MCF 10A (cell line): ENCODE data around the gene OR7C2. TPM values are rescaled to one million over a fixed set of nuclear protein-coding genes. Genes with fewer than 3 reads are reported as not detected.
"Not testable (repeated sequence)": the region's sequence is repeated elsewhere in the genome, so short reads cannot be mapped to it uniquely, and the experiment has no call there.

ENCODE experiments used
- BruUV-seq: library from RNA; stranded (reverse); fragments of 400-500 nt; replicated peaks from 2 replicates; lab custom pipeline; 2021; lab: Mats Ljungman, UMichigan
- CTCF ChIA-PET: fragments of 300-600 bp; sonication (Branson Sonifier 250); formaldehyde crosslinking; extraction: SDS; loops from one replicate; lab custom pipeline; 2021; ENCODE audit warnings: antibody characterized with exemption, inconsistent platforms; lab: Yijun Ruan, JAX
- POLR2A ChIA-PET: fragments of 300-600, 350-650 bp; sonication (Branson Sonifier 250); formaldehyde crosslinking; extraction: SDS; loops from one replicate; lab custom pipeline; 2020; ENCODE audit warnings: antibody characterized with exemption, inconsistent platforms; lab: Yijun Ruan, JAX
- DNase-seq: peaks from one replicate; pipeline ENCODE4 v3.0.0-alpha.2; 2018; ENCODE audit not compliant: unreplicated experiment
- H3K27ac Mint-ChIP-seq: one replicate; pipeline ENCODE4 v1.8.0; 2022; ENCODE audit warnings: mild to moderate bottlenecking, low read depth, mixed read lengths; ENCODE audit not compliant: unreplicated experiment
- H3K27me3 Mint-ChIP-seq: one replicate; pipeline ENCODE4 v1.8.0; 2022; ENCODE audit warnings: mixed read lengths; ENCODE audit not compliant: insufficient read depth, unreplicated experiment
- H3K36me3 Mint-ChIP-seq: one replicate; pipeline ENCODE4 v1.8.0; 2022; ENCODE audit warnings: mild to moderate bottlenecking, moderate library complexity, mixed read lengths; ENCODE audit not compliant: insufficient read depth, unreplicated experiment
- H3K4me1 Mint-ChIP-seq: one replicate; pipeline ENCODE4 v1.8.0; 2022; ENCODE audit warnings: mixed read lengths; ENCODE audit not compliant: insufficient read depth, unreplicated experiment
- H3K4me3 Mint-ChIP-seq: one replicate; pipeline ENCODE4 v1.8.0; 2022; ENCODE audit warnings: mild to moderate bottlenecking, moderate library complexity, mixed read lengths; ENCODE audit not compliant: unreplicated experiment
- H3K9me3 Mint-ChIP-seq: one replicate; pipeline ENCODE4 v1.8.0; 2022; ENCODE audit warnings: mixed read lengths; ENCODE audit not compliant: unreplicated experiment
- CTCF ChIP-seq: fragments of 200-600 bp; IDR thresholded peaks from one replicate; pipeline ENCODE4 v1.8.0; 2022; ENCODE audit warnings: antibody characterized with exemption, mild to moderate bottlenecking; ENCODE audit not compliant: unreplicated experiment
- intact Hi-C: fragments of 100-400 bp; cut with micrococcal nuclease; formaldehyde crosslinking; loops from 2 replicates; pipeline ENCODE4 v1.14.1; 2022
- total RNA-seq: library from RNA; stranded (reverse); gene quantifications from 2 replicates; pipeline ENCODE4 v1.2.3, GENCODE V29; 2022

Gene OR7C2
- total RNA-seq, 1 experiment from 2014 or later, result not detected

DNA sequence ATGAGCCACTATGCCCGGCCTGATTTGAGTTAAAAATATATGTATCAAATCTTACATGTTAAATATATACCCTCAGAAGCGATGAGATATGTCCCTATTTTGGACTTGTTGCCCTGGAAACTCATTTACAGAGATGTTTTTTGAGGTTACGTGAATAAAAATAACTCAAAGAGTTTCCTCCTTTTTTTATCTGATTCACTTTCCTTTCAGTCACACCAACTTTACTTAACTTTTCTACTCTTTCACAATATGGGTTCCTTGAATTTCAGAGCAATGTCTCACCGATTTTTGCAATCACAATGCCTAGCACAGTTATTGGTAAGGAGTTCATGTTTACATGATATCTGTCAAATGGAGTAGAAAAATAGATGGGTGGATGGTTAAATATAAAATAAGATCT lies 2.3 kb downstream of the OR7C2 start:
- Mint-ChIP-seq H3K9me3 (peaks cover 7% of the 10 kb centered on the region), H3K4me3 (no peak overlapping the region), H3K36me3 (no peaks in the 10 kb centered on the region), H3K27me3 (no peaks in the 10 kb centered on the region), H3K4me1 (no peaks in the 10 kb centered on the region), H3K27ac (no peak overlapping the region)
- no TSS peak for BruUV-seq
- POLR2A ChIA-PET, result interaction anchor here (0.6 to 1.2 kb wide), 2 partner anchors 253 to 583 kb away, joined by 3 read pairs; partner anchors contain the start of gene ZNF333
- TF ChIP-seq CTCF, result no peak
- CTCF ChIA-PET, result interaction anchor here (0.6 to 0.9 kb wide), 3 partner anchors 9 to 332 kb away, joined by 3 to 7 read pairs (median 3); no protein-coding TSS in a partner anchor
- intact Hi-C loops, result no loop called here
- peak; percentile 8 for DNase-seq

GRCh38 chr19:14944456-14944855 lies 3.2 kb downstream of the OR7C2 start:
- no TSS peak for BruUV-seq

GRCh38 chr19:14949413-14949812 lies 8.1 kb downstream of the OR7C2 start:
- DNase-seq, intact Hi-C loops, H3K4me1 Mint-ChIP-seq, H3K27ac Mint-ChIP-seq, BruUV-seq, H3K9me3 Mint-ChIP-seq, H3K36me3 Mint-ChIP-seq, POLR2A ChIA-PET, H3K27me3 Mint-ChIP-seq, H3K4me3 Mint-ChIP-seq: not testable (repeated sequence)
- CTCF ChIA-PET, result interaction anchor here (0.7 kb wide), 2 partner anchors 51 to 212 kb away, joined by 3 to 4 read pairs; no protein-coding TSS in a partner anchor

More at GRCh38 chr19:14944456-14944855, 3.2 kb downstream of the OR7C2 start:
- Mint-ChIP-seq H3K27me3 (no peaks in the 10 kb centered on the region), H3K4me3 (no peak overlapping the region), H3K27ac (no peak overlapping the region), H3K9me3 (peaks cover 7% of the 10 kb centered on the region), H3K4me1 (no peaks in the 10 kb centered on the region), H3K36me3 (no peaks in the 10 kb centered on the region)
- ChIA-PET POLR2A (interaction anchor here (0.6 to 1.2 kb wide), 2 partner anchors 254 to 582 kb away, joined by 3 read pairs; partner anchors contain the start of gene ZNF333), CTCF (interaction anchor here (0.9 kb wide), 1 partner anchor 158 kb away, joined by 3 read pairs; no protein-coding TSS in a partner anchor)
- no peak for TF ChIP-seq CTCF
- DNase-seq, result no peak
- intact Hi-C loops, result no loop called here

GRCh38 chr19:14949876-14950275 lies 8.6 kb downstream of the OR7C2 start:
- ChIA-PET CTCF (no interaction called here), POLR2A (no interaction called here)
- no peaks in the 10 kb centered on the region for H3K36me3 Mint-ChIP-seq
- DNase-seq, result no peak
- H3K27me3 Mint-ChIP-seq, result no peaks in the 10 kb centered on the region
- no peak overlapping the region for H3K4me3 Mint-ChIP-seq
- intact Hi-C loops, result no loop called here
- TF ChIP-seq CTCF, result no peak
- no TSS peak for BruUV-seq
- H3K4me1 Mint-ChIP-seq, result no peaks in the 10 kb centered on the region
- no peak overlapping the region for H3K27ac Mint-ChIP-seq
- peaks cover 7% of the 10 kb centered on the region for H3K9me3 Mint-ChIP-seq
